HepG2 (cell line): ENCODE measurements around the gene MED12L. TPM values are rescaled to one million over a fixed set of nuclear protein-coding genes. Genes with fewer than 3 reads are reported as not detected.

ENCODE experiments used
- ATAC-seq: fragments of 200-7000 bp; cut with Tn5 transposase; 3 replicates; pipeline ENCODE4 v1.9.1; 2020; ENCODE audit warnings: mild to moderate bottlenecking, moderate library complexity
- BruUV-seq: library from RNA; stranded (reverse); fragments of 400-500 nt; replicated peaks from 2 replicates; lab custom pipeline; 2021; lab: Mats Ljungman, UMichigan
- CTCF ChIA-PET: fragments of 300-600 bp; formaldehyde crosslinking; extraction: SDS; loops from one replicate; lab custom pipeline; 2021; ENCODE audit warnings: low total read pairs, inconsistent platforms, low intra/inter-chr PET ratio; lab: Yijun Ruan, JAX
- POLR2A ChIA-PET: fragments of 350-600 bp; sonication (Branson Sonifier 250); formaldehyde crosslinking; loops from one replicate; lab custom pipeline; 2020; ENCODE audit warnings: antibody characterized with exemption, inconsistent platforms; lab: Yijun Ruan, JAX
- DNase-seq: peaks from one replicate; pipeline ENCODE4 v3.0.0-alpha.2; 2015; ENCODE audit warnings: low spot score
- FAIRE-seq: peaks from 3 replicates; lab custom pipeline; 2011; peaks lifted over from hg19 to GRCh38; lab: Jason Lieb, UNC
- H2AFZ ChIP-seq: one replicate; pipeline ENCODE4 v1.6.1; 2011; ENCODE audit warnings: low read length, inconsistent platforms
- H3K27ac ChIP-seq: fragments of 300-600 bp; 3 replicates; pipeline ENCODE4 v1.8.0; 2011; ENCODE audit warnings: mixed run types, mild to moderate bottlenecking, mixed read lengths, low read length, inconsistent platforms; ENCODE audit not compliant: insufficient read depth; ENCODE audit errors: extremely low read length
- H3K27me3 ChIP-seq, 2 experiments: fragments of 200-600 bp in 1 of 2; 2 replicates in 1 of 2; 3 replicates in 1 of 2; pipeline versions ENCODE4 v1.6.0 to v1.8.0; 2011; ENCODE audit warnings: low read length in 2 of 2, mild to moderate bottlenecking in 2 of 2, moderate library complexity in 2 of 2, inconsistent platforms in 1 of 2; ENCODE audit not compliant: insufficient read depth in 2 of 2, control insufficient read depth in 1 of 2
- H3K36me3 ChIP-seq, 2 experiments: fragments of 200-600 bp in 1 of 2; replicated peaks in 1 of 2; 2 replicates in 1 of 2; 3 replicates in 1 of 2; pipeline versions ENCODE4 v1.5.1 to v1.8.0; 2011; ENCODE audit warnings: low read length in 2 of 2, inconsistent platforms in 1 of 2; ENCODE audit not compliant: insufficient read depth in 2 of 2, control insufficient read depth in 1 of 2
- H3K4me1 ChIP-seq: 2 replicates; pipeline ENCODE4 v1.5.1; 2012; ENCODE audit warnings: low read length, inconsistent platforms; ENCODE audit not compliant: insufficient read depth
- H3K4me2 ChIP-seq: 2 replicates; pipeline ENCODE4 v1.6.0; 2011; ENCODE audit warnings: low read depth, low read length, inconsistent platforms
- H3K4me3 ChIP-seq, 3 experiments: fragments of 200-600 bp in 1 of 3; sonication (generic), shearing (Covaris generic) in 1 of 3; replicated peaks in 1 of 3; 2 replicates each; pipeline ENCODE4 v1.5.1; 2011 to 2016; ENCODE audit warnings: low read length in 3 of 3, inconsistent platforms in 2 of 3, low read depth in 2 of 3, mild to moderate bottlenecking in 2 of 3, control low read depth in 1 of 3, mixed read lengths in 1 of 3; ENCODE audit not compliant: insufficient read depth in 1 of 3
- H3K79me2 ChIP-seq: one replicate; pipeline ENCODE4 v1.6.1; 2011; ENCODE audit warnings: low read length, inconsistent platforms; ENCODE audit not compliant: insufficient read depth
- H3K9ac ChIP-seq: 2 replicates; pipeline ENCODE4 v1.6.0; 2011; ENCODE audit warnings: mild to moderate bottlenecking, low read depth, low read length, inconsistent platforms; ENCODE audit not compliant: insufficient read depth
- H3K9me3 ChIP-seq: 2 replicates; pipeline ENCODE4 v1.5.1; 2012; ENCODE audit warnings: mild to moderate bottlenecking, low read length
- H4K20me1 ChIP-seq: 2 replicates; pipeline ENCODE4 v1.6.0; 2011; ENCODE audit warnings: inconsistent platforms, mild to moderate bottlenecking, low read length, moderate library complexity; ENCODE audit not compliant: insufficient read depth
- AHR ChIP-seq: IDR thresholded peaks from 2 replicates; pipeline ENCODE4 v1.6.1; 2018; ENCODE audit warnings: missing genetic modification reagents, missing compliant biosample characterization
- E2F1 ChIP-seq: sonication (generic); formaldehyde crosslinking; IDR thresholded peaks from 2 replicates; pipeline ENCODE4 v1.5.0; 2020; ENCODE audit warnings: missing genetic modification reagents
- FIP1L1 ChIP-seq: fragments of 200-400 bp; formaldehyde crosslinking; IDR thresholded peaks from 2 replicates; pipeline ENCODE4 v1.6.1; 2018; ENCODE audit warnings: low read depth, mild to moderate bottlenecking, low read length, moderate library complexity, borderline replicate concordance; ENCODE audit not compliant: insufficient read depth
- HBP1 ChIP-seq: IDR thresholded peaks from 2 replicates; pipeline ENCODE4 v1.6.1; 2016; ENCODE audit warnings: low read depth, control low read depth
- MTF2 ChIP-seq: sonication (generic); formaldehyde crosslinking; IDR thresholded peaks from 2 replicates; pipeline ENCODE4 v1.5.0; 2020; ENCODE audit warnings: missing genetic modification reagents, borderline replicate concordance
- ZMYM3 ChIP-seq: sonication (generic); formaldehyde crosslinking; IDR thresholded peaks from 2 replicates; pipeline ENCODE4 v1.5.1; 2020; ENCODE audit warnings: mild to moderate bottlenecking, missing genetic modification reagents
- ZNF160 ChIP-seq: sonication (generic); formaldehyde crosslinking; IDR thresholded peaks from 2 replicates; pipeline ENCODE4 v1.8.0; 2022; ENCODE audit warnings: mild to moderate bottlenecking, inconsistent platforms, missing genetic modification reagents
- ZNF362 ChIP-seq: sonication (generic); formaldehyde crosslinking; IDR thresholded peaks from 2 replicates; pipeline ENCODE4 v1.4.0; 2020; ENCODE audit warnings: missing genetic modification reagents, mild to moderate bottlenecking, borderline replicate concordance
- ZNF383 ChIP-seq: sonication (generic); formaldehyde crosslinking; IDR thresholded peaks from 2 replicates; pipeline ENCODE4 v1.4.0; 2020; ENCODE audit warnings: missing genetic modification reagents, mild to moderate bottlenecking, borderline replicate concordance
- ZNF414 ChIP-seq: sonication (generic); formaldehyde crosslinking; IDR thresholded peaks from 2 replicates; pipeline ENCODE4 v1.5.0; 2020; ENCODE audit warnings: missing genetic modification reagents
- ZNF468 ChIP-seq: sonication (generic); formaldehyde crosslinking; IDR thresholded peaks from 2 replicates; pipeline ENCODE4 v1.8.0; 2022; ENCODE audit warnings: mild to moderate bottlenecking, moderate library complexity, missing genetic modification reagents
- ZNF615 ChIP-seq: sonication (generic); formaldehyde crosslinking; IDR thresholded peaks from 2 replicates; pipeline ENCODE4 v1.5.0; 2020; ENCODE audit warnings: mild to moderate bottlenecking, missing genetic modification reagents, borderline replicate concordance
- ZNF749 ChIP-seq: sonication (generic); formaldehyde crosslinking; IDR thresholded peaks from 2 replicates; pipeline ENCODE4 v1.8.0; 2022; ENCODE audit warnings: mild to moderate bottlenecking, missing genetic modification reagents, moderate library complexity, borderline replicate concordance
- ZNF768 ChIP-seq: sonication (generic); formaldehyde crosslinking; IDR thresholded peaks from 2 replicates; pipeline ENCODE4 v1.4.0; 2020; ENCODE audit warnings: missing genetic modification reagents
- ZNF777 ChIP-seq: sonication (generic); formaldehyde crosslinking; IDR thresholded peaks from 2 replicates; pipeline ENCODE4 v1.4.0; 2020; ENCODE audit warnings: missing genetic modification reagents
- ZNF790 ChIP-seq: sonication (generic); formaldehyde crosslinking; IDR thresholded peaks from 2 replicates; pipeline ENCODE4 v1.8.0; 2022; ENCODE audit warnings: missing genetic modification reagents, mild to moderate bottlenecking, borderline replicate concordance
- ZSCAN9 ChIP-seq: IDR thresholded peaks from 2 replicates; pipeline ENCODE4 v1.6.1; 2016; ENCODE audit warnings: borderline replicate concordance
- WGBS: methylation state at CpG from one replicate; pipeline ENCODE4 v1.1.6; 2017; ENCODE audit warnings: low lambda C conversion rate; 5-methylcytosine and 5-hydroxymethylcytosine counted together
- in situ Hi-C: cut with HindIII; loops from 2 replicates; pipeline ENCODE4 v1.10.0; 2017; ENCODE audit warnings: low pct_unique_long_range_greater_than_20kb; ENCODE audit not compliant: extremely low pct_ligation_motif_present
- intact Hi-C: fragments of 100-400 bp; cut with micrococcal nuclease; formaldehyde crosslinking; loops from one replicate; pipeline ENCODE4 v1.10.0; 2022; ENCODE audit not compliant: unreplicated experiment
- polyA plus RNA-seq, 8 experiments: library from polyadenylated mRNA; depleted of rRNA in 3 of 8; stranded (reverse) in 7 of 8; unstranded in 1 of 8; fragments of >200 nt; fragmentation: Illumina TruSeq in 4 of 8; extraction: Trizol in 4 of 8; gene quantifications; 2 replicates each; pipeline versions ENCODE4 v1.2.1 to v1.2.3, GENCODE V29; 2011 to 2016; ENCODE audit warnings: low read depth in 4 of 8, missing spikeins in 1 of 8, mixed read lengths in 1 of 8; ENCODE audit not compliant: insufficient read depth in 1 of 8
- total RNA-seq, 5 experiments: library from RNA; depleted of rRNA; stranded (reverse); fragments of >200 nt; fragmentation: Illumina TruSeq; extraction: Trizol; gene quantifications; 2 replicates each; pipeline ENCODE4 v1.2.3, GENCODE V29; 2016; ENCODE audit warnings: low read depth in 1 of 5

Gene MED12L
- total and polyA plus RNA-seq, 2 of the 13 experiments (the other 11 are each of a cell fraction or from before 2014, with no cell fraction given): 0.07 to 0.64 TPM

- 0 out of 2 replicates have a peak, but pooled peaks have one; percentile 24 for TF ChIP-seq ZNF414
- 0 out of 2 replicates have a peak, but pooled peaks have one; percentile 15 for TF ChIP-seq MTF2 (CRISPR knock-in tag)
- TF ChIP-seq, all 625 proteins: peak for 5
Measured at GRCh38 chr3:151084893-151085226, 604 bp upstream of the MED12L start (continued).

GRCh38 chr3:151085889-151086483 lies 522 bp downstream of the MED12L start:
- H3K4me3 ChIP-seq: peak overlapping the region; percentile 42 to 68 (median 49); a peak in 5 of 6 replicates
- no peaks in the 10 kb centered on the region for H3K79me2 ChIP-seq
- in situ Hi-C loops (no loop called here), intact Hi-C loops (loop anchor here (2.0 to 10.0 kb wide), 3 partner anchors 19 to 161 kb away; no protein-coding TSS in a partner anchor)
- no peak overlapping the region for H2AFZ ChIP-seq
- 7% methylated on average over 12 of the region's 60 CpGs for WGBS
- BruUV-seq: no TSS peak
- FAIRE-seq (no peak), DNase-seq (no peak), ATAC-seq (peak; percentile 57)
- no peaks in the 10 kb centered on the region for H3K36me3 ChIP-seq
- H3K27ac ChIP-seq: no peak overlapping the region
- CTCF ChIA-PET: interaction anchor here (0.6 kb wide), 1 partner anchor 160 kb away, joined by 3 read pairs; no protein-coding TSS in a partner anchor
- H4K20me1 ChIP-seq: no peaks in the 10 kb centered on the region
- H3K9me3 ChIP-seq: no peaks in the 10 kb centered on the region
- H3K27me3 ChIP-seq: peaks cover 9 to 36% of the 10 kb centered on the region in 2 experiments
- POLR2A ChIA-PET: no interaction called here
- H3K4me1 ChIP-seq: peaks cover 12% of the 10 kb centered on the region
- H3K4me2 ChIP-seq: peak overlapping the region; percentile 71
- no peak overlapping the region for H3K9ac ChIP-seq
- TF ChIP-seq FIP1L1: no peak
- no peak for TF ChIP-seq E2F1 (CRISPR knock-in tag)
- TF ChIP-seq ZNF777: peak; percentile 87
- TF ChIP-seq ZSCAN9: no peak
- TF ChIP-seq ZNF468 (CRISPR knock-in tag): no peak
- peak; percentile 9; the same call in 1 of the 2 replicates for TF ChIP-seq ZNF768
- TF ChIP-seq ZNF362 (CRISPR knock-in tag): 0 out of 2 replicates have a peak, but pooled peaks have one; percentile 14
- TF ChIP-seq ZNF383: no peak
- TF ChIP-seq ZNF790 (CRISPR knock-in tag): no peak
- no peak for TF ChIP-seq ZNF160
- no peak for TF ChIP-seq HBP1 (CRISPR knock-in tag)
- no peak for TF ChIP-seq AHR (CRISPR knock-in tag)
- no peak for TF ChIP-seq ZNF615 (CRISPR knock-in tag)
- TF ChIP-seq ZMYM3 (CRISPR knock-in tag): no peak
- TF ChIP-seq ZNF749: no peak
